GM18868 (cell line): ENCODE results near the gene TAF8.

Experiments
- ATAC-seq: cut with Tn5 transposase; IDR thresholded peaks from one replicate; pipeline ENCODE4 v1.9.1; 2021; ENCODE audit warnings: mild to moderate bottlenecking, moderate library complexity; ENCODE audit not compliant: unreplicated experiment

The TAF8 gene

DNA sequence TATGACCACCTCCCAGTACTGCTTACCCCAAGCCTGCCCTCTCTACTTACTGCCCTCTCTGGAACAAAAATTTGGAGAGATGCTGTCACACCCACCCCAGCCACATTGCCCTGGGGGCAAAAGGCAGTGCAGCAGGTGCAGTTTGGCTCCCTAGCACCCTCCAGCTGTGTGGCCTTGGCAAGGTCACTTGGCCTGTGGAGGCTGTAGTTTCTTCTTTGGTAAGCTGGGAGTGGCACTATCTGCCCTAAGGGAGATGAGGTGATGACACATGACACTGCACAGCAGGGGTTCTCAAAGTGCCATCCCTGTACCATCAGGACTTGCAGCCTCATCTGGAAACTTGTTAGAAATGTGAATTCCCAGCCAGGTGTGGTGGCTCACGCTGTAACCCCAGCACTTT is 44.8 kb downstream of the TAF8 start:
- no peak for ATAC-seq

- no peak for ATAC-seq
Observed at GRCh38 chr6:42095776-42096541, 45.6 kb downstream of the TAF8 start.

DNA sequence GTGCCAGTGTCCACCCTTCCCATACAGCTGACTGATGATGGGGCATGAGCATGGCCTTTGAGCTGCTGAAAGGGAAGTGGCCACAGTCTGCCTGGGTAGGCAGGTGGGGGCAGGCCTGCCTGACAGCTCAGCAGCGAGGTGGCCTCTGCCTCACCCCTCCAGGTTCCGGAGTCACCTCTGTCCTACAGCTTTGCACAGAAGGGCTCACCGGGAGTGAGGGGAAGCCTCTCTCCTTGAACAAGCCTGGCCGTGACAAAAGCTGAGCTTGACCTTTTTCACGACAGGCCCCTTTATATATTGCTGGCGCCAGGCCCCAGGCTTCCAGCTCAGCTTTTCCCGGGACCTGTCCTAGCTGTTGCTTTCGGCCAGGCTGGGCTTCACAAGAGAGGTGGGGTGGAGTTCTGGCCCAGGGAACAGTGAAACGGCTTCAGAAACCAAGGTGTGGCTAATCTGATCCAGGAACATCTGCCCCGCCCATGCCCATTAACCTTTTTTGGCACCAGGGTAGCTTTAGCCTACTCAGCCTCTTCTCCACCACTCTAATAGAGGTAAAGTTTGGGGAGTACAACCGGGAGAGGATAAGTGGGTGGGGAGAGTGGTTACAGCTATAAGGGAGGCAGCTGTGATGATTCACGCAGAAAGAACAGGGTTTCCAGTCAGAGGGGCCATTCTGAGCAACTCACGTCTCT is 49.2 kb downstream of the TAF8 start:
- ATAC-seq = no peak

GRCh38 chr6:42100029-42100901 is 49.9 kb downstream of the TAF8 start:
- ATAC-seq = no peak

- no peak for ATAC-seq
Observed at GRCh38 chr6:42101186-42101657, 50.9 kb downstream of the TAF8 start.

DNA sequence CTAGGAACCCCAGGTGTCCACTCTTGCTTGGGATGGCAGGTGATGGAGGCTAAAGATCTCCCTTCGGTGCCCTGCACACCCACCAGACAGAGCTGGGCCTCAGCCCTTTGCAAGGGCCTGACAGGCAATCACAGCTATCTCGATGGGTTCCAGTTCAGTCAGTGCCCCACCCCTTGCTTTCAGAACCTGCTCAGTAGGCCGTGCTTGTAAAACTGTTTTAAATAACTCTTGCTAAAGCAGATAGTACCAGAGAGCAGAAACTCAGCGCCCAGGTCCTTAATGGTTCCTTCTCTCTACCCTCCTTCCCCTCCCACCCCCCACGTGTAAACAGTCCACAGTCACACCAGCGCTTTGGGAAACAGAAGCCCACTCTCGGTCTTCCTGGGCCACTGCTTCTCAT is 52.9 kb downstream of the TAF8 start:
- no peak for ATAC-seq

GRCh38 chr6:42103753-42104094 is 53.4 kb downstream of the TAF8 start:
- ATAC-seq = no peak

- peak; percentile 63 for ATAC-seq
Observed at GRCh38 chr6:42104095-42104803, 53.9 kb downstream of the TAF8 start.

GRCh38 chr6:42104804-42105125 is 54.4 kb downstream of the TAF8 start:
- ATAC-seq = peak; percentile 21

- ATAC-seq = no peak
Observed at GRCh38 chr6:42105156-42105648, 54.9 kb downstream of the TAF8 start.

DNA sequence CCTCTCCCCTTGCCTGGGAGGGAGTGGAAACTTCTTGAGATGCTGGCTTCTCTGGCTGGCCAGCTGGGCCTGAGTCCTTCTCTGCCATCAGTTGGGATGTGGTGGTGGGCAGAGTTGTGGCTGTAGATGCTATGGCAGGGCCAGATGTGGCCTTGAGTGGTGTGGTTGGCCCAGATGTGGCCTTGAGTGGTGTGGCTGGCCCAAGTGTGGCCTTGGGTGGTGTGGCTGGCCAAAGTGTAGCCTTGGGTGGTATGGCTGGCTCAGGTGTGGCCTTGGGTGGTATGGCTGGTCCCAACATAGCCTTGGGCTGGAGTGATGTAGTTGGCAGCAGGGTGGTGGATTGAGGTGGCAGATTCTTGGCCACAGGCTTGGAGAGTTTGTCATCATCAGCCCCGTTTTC is 55.4 kb downstream of the TAF8 start:
- ATAC-seq = no peak

GRCh38 chr6:42106112-42107023 is 56.0 kb downstream of the TAF8 start:
- no peak for ATAC-seq

GRCh38 chr6:42108071-42108470 is 57.7 kb downstream of the TAF8 start:
- ATAC-seq = no peak

- ATAC-seq = no peak
Observed at GRCh38 chr6:42110683-42111082, 60.4 kb downstream of the TAF8 start.

DNA sequence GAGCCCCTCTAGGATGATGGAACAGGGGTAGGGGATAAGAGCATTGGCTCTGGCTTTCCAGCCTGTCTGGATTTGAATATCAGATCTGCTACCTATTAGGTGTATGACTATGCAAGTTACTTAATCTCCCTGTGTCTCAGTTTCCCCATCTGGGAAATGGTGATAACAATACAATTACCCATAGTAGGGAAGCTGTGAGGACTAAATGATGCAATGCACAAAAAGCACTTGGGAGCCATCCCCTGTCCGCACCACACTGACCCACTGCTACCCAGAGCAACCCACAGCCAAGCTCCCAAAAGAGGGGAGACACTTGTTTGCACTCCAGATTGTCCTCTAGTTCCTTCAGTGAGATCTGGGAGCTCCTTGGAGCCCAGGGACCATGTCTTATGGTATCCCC is 62.0 kb downstream of the TAF8 start:
- ATAC-seq = no peak

- ATAC-seq = no peak
Observed at GRCh38 chr6:42113936-42114636, 63.8 kb downstream of the TAF8 start.

- no peak for ATAC-seq
Observed at GRCh38 chr6:42117843-42118161, 67.5 kb downstream of the TAF8 start.

- ATAC-seq = no peak
Observed at GRCh38 chr6:42118162-42119001, 68.1 kb downstream of the TAF8 start.
